ENCODE measurements around the gene CLDND2.

The CLDND2 gene

GRCh38 chr19:51380379-51380778 is 11.6 kb upstream of the CLDND2 start:
- no peak for DNase-seq

GRCh38 chr19:51377422-51377821 is 8.6 kb upstream of the CLDND2 start:
- no peak for DNase-seq

- DNase-seq = peak; percentile 68 to 77
These were observed 6.9 kb upstream of the CLDND2 start for GRCh38 chr19:51375504-51376221.

GRCh38 chr19:51372649-51373504 is 4.1 kb upstream of the CLDND2 start, which contains the start of gene NKG7:
Gene NKG7, minus strand, starts transcription at chr19:51372654. Its CDS starts 119 bp downstream, at chr19:51372535.
- DNase-seq = peak; percentile 84 to 88

- DNase-seq = no peak
These were observed 3.3 kb upstream of the CLDND2 start for GRCh38 chr19:51372021-51372648.

GRCh38 chr19:51371186-51371690 is 2.4 kb upstream of the CLDND2 start:
- DNase-seq = no peak

- no peak for DNase-seq
These were observed 1.4 kb upstream of the CLDND2 start for GRCh38 chr19:51370230-51370629.

GRCh38 chr19:51367565-51368365 is 1.0 kb downstream of the CLDND2 start:
- peak; percentile 100 for DNase-seq

- DNase-seq = peak; percentile 45 to 58
These were observed 1.6 kb downstream of the CLDND2 start for GRCh38 chr19:51367255-51367564.

- DNase-seq = peak; percentile 97
These were observed 2.2 kb downstream of the CLDND2 start for GRCh38 chr19:51366389-51367254.

- DNase-seq = no peak
These were observed 2.8 kb downstream of the CLDND2 start, which contains the start of gene ETFB for GRCh38 chr19:51365965-51366388. Gene ETFB, minus strand, starts transcription at chr19:51366388. Its CDS starts 62 bp downstream, at chr19:51366326.

GRCh38 chr19:51365211-51365964 is 3.4 kb downstream of the CLDND2 start:
- peak in 1 of 2 experiments; percentile 26 for DNase-seq

- DNase-seq = no peak
These were observed 4.3 kb downstream of the CLDND2 start for GRCh38 chr19:51364200-51365106.

GRCh38 chr19:51361239-51361638 is 7.6 kb downstream of the CLDND2 start:
- DNase-seq = no peak

GRCh38 chr19:51359294-51359693 is 9.5 kb downstream of the CLDND2 start:
- DNase-seq = no peak

GRCh38 chr19:51357952-51358351 is 10.9 kb downstream of the CLDND2 start:
- DNase-seq = no peak

GRCh38 chr19:51356159-51356801 is 12.5 kb downstream of the CLDND2 start:
- no peak for DNase-seq

GRCh38 chr19:51354742-51355148 is 14.1 kb downstream of the CLDND2 start:
- peak; percentile 31 to 53 for DNase-seq

Data from activated CD4-positive, alpha-beta T cell treated with anti-CD3 and anti-CD28 coated beads, Interleukin-2, amount 50 U/mL, for 48 hours (primary cell).